Measurements from ENCODE around the gene ATF7.
A peak's percentile ranks its signal among the peaks of the same experiment; 100 is the strongest.
"Not testable (repeated sequence)": the region's sequence is repeated elsewhere in the genome, so short reads cannot be mapped to it uniquely, and the experiment has no call there.

The ATF7 gene

DNA sequence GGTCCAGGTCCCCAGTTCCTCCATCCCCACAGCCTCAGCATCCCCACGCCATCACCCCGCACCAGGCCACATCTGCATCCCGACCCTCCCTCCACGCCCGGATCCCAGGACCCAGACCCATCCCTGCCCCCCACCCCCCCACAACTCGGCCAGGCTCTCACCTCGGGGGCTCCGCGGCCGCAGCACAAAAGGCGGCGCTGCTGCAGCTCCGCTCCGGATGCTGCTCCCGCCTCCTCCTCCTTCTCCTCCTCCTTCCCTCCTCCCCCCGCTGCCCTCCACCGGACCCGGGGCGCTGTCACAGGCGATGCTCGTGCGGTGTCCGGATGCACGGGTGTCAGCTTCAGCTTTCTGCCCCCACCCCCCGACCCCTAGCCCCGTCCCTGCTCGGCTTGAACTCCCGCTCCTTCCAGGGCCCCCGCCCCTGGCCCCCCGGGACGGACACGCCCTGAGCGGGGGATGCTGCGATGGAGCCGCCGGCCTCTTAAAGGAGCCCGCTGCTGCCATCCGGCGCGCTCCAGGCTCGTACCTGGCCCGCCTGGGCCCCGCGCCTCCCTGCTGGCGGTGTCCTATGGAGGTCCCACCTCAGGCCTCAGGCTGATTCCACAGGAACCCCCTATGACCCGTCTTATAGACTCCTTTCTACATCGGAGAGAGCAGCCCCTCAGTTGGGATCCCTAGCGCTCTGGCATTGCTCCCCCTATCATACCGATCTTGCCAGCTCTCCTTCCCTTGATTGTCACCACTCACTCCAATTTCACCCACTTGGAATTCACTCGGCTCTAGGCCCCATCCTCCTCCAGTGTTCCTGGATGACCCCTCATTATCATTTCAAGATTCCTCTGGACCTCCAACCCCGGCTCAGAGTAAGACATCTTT, 126.7 kb downstream of the ATF7 start, which contains the start of gene MAP3K12:
MAP3K12 (minus strand) TSS at position 193 of the 876 bp plus-strand sequence. CDS start 12,067 bp downstream, outside the sequence.
- peak; percentile 73 for DNase-seq

DNA sequence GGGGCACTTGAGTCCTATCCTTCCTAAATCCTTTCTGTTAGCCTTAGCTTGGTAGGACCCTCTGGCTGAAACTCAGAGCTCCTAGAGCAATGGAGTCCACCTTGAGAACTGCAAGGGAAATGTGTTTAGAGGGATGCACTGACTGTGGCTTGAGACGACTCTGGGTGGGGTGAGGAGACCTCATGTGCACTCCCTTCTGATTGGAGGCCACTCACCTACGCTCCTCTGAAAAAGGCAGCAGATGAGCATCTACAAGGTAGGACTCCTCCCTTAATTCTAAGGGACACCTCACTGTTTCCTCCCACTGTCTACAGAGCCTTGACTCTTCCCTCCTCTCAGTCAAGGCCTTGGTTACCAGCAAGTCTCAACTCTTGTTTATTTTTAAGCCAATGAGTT, 127.9 kb downstream of the ATF7 start:
- no peak for DNase-seq

DNA sequence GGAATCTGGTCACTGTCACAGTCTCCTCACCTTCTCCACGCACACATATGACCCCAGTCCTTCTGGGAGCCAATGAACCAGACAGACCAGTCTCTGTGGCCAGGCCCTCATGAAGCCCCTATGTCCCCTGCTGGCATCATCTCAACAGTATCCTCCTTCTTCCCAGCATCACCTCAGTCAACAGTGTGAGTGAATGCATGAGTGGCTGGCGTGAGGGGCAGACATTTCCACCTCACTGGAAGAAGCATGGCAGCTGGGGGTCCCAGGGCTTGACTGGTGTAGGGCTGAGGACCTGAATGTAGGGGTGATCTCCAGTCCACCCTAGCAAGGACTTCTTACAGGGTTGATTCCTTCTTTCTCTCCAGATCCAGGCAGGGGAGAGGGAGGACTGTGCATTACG, 128.7 kb downstream of the ATF7 start:
- DNase-seq, result no peak

DNA sequence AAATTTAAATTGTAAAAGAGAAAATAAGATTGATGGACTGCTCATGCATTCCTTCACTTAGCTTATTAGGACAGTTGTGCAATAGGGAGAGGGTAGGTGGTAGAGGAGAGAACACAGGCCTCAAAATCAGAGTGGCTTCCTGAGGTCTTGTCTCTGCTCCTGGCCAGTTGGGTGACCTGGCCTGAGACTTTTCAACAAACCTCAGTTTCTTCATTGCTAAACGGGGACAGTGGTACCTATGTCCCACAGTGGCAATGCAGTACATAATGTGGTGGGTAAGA, 129.5 kb downstream of the ATF7 start:
- no peak for DNase-seq

DNA sequence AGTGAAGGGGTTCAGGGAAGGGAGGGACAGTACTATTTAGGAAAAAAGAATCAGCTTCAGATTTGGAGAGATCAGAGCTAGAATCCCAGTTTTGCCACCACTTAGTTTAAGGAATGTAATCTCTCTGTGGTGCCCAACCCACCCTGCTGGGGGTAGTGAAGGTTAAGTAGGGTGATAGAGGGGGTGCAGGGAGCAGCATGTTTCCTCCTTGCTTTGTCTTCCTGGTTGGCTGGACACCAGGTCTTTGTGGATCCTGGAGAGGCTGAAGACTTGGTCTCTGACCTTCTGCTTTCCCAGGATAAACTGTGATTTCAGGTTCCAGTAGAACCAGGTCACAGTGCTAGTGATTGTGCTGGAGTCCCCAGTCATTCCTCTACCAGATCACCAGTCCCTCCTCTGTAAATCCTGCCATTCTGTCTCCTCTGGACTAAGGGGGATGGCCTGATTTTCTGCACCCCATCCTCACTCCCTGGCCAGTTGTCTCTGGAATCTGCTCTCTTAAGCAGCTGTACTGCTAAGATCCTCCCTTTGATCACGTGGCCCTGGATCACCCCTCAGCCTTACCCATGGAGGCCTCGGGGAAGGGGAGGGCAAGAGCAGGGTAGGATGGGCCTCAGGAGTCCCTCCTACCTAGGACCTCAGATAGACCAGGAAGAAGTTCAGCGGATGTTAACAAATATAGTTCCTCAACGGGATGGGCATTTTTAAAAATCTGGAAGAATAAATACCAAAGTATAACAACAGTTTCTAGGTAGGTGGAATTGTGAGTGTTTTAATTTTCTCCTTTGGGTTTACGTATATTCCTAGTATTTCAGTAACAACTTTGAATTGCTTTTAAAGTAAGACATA, 130.1 kb downstream of the ATF7 start:
- DNase-seq, result no peak

DNA sequence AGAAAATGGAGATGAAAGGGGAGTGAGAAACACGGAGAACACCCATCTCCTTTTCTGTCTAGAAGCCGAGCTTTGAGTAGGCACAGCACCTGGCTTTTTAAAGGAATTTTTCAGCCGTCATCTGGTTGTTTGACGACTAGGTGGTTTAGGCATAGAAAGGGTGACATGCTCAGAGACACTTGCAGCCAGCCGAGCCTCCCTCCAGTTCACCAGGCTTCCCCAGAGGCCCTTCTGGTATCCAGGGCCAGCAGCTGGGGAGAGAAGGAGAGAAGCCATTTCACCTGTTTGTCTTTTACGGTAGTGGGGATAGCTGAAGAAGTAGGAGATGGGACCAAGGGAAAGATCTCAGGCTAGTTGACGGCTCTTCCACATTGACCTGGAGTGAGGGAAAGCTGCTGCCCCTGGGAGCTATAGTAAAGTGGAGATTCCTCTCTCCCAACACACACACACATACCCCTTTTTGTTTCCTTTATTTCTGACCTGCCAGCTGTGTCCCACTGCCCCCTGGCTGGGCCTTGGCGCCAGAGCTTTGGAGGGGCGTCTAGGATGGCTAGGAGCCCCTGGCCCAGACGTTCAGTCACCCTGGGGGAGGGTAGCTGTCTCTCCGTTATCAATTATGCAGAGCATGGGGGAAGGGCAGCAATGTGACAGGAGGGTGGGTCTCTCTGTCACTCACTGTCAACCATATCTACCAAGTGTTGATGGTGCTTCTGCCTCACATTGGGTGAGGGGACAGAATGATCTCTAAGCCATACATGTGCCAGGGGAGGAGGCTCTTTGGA, 132.4 kb downstream of the ATF7 start:
- no peak for DNase-seq

DNA sequence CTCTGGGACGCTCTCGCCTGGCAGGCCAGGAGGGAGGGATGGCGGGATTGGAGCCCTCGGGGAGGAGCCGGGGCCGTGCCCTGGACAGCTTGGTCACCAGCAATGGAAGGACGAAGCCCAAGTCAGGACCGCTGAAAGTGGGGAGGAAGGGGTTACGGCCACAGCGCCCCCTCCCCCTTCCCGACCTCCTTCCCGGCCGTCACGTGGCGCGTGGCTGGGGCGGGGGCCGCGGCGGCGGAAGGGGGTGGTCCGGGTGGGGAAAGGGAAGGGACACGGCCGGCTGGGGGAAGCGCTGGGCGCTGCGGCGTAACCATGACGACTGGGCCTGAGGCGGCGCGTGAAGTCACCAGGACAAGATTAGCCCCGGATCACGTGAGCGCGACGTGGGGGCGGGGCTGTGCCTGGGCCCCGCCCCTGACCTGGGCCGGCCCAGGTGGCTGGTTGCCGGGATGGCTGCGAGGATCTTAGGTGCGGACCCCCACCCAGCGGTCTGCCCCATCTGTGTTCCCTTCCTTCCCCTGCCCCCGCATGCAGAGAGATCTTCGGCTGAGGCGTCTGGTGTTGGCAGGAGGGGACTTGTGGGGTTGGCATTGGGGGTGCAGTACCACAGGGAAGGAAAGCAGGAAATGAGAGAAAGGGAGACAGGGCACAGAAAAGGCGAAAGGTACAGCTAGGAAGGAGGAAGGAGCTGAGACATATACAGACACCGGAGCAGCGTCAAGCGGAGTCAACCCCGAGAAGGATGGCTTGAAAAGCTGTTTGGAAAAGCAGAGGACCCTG, 133.2 kb downstream of the ATF7 start:
- DNase-seq, result peak; percentile 90

DNA sequence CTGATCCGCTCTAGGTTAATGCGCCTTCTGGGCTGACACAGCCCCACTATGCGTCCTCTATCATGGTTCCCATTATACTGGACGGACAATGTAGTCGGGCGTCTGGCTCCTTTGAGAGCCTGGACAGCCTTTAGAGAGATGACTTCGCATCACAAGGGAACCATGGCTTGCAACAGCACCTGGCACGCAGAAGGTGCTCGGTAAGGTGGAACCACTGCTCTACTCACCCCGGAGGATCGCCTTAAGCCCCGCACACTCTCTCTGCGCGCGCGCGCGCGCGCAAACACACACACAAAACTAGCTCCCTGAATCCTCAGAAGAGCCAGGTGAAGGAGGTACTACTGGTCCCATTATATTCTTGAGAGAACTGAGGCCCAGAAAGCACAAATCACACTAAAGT, 134.0 kb downstream of the ATF7 start:
- no peak for DNase-seq

DNA sequence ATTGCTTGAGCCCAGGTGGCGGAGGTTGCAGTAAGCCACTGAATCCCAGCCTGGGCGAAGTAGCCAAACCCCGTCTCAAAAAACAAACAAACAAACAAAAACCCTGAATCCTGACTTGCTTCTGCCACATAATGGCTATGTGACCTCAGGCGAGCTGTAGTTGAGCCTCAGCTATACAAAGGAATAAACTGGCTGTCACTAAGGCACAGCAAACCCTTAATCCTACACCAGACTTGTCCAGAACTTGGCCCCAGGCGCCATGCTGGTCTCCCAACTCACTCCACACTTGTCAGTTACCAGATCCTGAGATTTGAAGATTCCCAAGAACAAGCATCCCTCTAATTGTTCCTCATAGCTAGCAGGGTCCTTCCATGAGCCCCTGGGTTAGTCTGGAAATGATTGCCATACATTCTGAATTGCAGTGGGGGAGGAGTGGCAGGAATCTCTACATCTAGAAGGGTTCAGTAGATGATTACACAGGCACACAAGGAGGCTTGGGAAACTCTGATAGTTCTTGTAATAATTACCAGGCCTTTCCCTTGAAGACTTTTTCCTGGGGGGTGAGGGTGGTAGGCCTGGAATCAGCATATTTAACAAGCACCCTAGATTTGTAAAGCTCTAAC, 136.8 kb downstream of the ATF7 start:
- no peak for DNase-seq

DNA sequence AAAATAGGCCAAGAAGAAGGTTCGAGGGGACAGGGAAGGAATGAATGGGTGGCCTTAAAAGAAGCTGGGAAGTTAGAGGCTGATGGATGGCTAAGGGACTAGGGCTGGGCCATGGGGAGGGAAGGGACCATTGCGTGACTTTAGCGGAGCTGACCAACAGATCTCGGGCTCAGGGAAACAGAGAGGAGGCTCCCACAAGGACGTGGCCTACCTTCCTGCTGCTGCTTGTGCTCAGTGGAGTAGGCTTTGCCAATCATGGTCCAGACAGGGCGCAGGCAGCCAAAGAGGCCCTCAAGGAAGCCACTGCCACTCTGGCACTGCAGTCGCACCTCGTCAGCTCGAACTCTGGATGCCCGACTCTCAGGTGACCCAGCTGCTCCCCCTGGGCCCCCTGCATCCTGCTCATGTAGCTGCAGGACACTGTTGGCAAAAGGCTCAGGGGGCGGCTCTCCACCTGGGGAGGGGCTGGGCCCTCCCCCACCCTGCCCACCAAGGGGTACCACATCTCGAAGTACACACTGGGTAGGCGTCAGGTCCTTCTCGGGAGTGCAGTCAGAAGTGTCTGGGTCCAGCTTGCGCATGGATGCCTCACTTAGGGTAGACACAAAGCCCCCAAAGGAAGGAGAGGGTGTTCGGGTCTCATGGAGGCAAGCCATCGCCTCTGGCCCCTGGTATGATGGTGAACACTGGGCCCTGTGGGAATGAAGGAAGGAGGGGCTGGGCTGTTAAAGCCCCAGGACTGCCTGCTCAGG, 139.3 kb downstream of the ATF7 start:
- DNase-seq, result no peak

DNA sequence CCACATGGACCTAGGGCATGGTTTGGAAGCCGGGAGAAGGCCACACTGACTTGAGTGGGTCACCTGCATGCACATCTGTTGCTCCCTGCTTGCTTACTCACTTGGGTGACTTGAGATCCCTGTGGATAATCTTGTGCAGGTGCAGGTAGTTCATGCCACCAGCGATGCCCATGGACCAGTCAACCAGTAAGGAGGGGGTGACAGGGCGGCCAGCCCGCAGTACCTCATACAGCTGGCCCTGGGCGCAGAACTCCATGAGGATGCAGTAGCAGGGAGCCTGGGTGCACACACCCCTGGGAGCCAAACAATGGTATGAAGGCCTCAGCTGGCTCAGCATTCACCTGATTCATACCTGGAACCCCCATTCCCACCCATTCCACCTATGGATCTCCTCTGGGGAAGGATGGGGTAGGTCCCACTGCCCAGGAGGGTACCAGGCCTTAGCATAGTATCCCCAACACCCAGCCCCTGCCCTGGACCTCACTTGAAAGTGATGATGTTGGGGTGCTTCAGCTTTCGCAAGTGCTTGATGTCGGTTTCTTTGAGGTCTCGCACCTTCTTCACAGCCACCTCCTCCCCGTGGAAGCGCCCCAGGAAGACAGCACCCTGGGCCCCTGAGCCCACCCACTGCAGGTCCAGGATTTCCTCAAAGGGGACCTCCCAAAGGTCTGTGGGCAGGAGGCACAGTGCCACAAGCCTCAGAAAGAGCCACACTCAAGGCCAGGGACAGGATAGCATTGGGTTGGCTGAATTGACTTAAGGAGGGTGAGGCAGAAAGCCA, 140.0 kb downstream of the ATF7 start:
- no peak for DNase-seq

DNA sequence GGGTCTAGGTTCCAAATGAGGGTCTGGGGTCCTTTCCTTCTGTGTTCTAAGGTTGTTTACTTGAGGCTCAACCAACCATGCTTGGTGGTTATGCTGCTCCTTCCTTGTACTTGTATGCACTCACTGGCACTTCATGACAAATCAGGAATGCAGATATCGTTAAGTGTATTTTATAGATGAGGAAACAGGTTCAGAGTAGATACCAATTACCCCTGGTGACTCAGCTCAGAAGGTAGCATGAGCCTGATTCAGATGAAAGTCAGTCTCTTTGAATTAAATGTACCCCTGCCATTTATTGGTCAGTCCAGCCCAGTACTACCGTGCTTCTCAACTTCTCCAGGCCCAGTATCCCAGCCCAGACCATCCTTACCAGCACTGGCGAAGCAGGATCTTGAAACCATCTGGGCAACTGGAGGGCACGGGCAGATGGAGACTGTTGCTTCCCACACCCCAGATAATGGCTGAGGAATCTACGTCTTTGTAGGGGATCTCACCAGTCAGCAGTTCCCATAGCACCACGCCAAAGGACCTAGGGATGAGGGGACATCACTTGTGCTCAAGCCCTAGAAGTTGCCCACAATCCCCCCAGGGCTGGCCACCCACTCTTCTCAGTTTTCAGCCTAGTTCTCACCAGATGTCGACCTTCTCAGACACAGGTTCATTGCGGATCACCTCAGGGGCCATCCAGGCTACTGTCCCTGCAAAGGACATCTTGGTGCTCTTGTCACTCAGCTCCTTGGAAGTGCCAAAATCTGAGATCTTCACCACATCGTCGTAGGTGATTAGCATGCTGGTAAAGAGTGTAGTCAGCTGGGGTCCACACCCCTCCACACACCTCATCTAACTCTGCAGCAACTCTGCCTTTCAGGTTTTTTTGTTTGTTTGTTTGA, 141.3 kb downstream of the ATF7 start:
- no peak for DNase-seq

DNA sequence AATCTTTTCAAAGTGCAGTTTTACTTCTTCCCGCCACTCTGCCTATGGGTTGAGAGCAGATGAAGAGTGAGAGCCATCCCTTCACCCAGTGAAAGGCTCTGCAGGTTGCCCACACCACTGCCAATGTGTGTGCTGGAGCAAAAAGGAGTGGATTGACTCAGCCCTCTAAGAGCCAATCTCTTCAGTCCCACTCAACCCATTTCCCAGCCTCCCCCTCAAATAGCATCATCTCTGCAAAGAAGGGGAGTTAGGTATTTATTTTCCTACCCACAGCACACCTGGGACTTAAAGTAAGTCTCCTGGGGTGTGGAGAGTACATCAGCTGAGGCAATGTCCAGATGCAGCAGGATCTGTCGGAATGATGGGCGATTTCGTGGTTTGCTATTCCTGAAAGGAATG, 142.2 kb downstream of the ATF7 start:
- DNase-seq, result no peak

DNA sequence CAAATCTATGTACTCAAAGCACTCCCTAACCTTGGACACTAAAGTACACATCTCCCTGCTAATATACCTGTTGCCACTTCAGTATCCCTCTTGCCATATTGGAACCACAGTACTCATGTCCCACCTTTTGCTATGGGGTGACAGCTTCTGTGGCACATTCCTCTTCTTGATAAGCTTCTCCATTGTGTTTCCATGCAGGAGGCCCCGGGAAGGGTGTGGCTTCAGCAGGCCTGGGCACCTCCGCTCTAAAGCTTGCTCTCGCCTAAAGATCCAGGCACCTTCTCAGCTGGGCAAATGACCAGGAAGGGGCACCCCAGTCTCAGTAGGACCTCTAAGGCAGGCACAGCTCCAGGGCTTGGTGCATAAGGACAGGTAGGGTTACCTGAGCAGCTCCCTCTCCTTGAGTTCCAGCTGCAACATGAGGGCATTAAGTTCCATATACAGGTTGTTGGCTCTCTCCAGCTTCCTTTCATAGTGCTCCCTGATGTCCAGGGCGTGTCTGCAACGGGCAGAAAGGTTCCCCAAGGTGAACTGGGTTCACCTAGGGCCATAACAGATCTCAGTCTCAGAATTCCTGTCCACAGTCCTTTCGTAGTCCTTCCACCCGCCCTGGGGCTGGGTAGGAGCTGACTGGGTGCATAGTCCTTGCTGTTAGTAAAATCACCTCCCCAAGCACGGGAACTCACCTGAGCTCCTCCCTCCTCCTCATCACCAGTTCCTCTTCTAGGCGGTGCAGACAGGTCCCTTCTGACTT, 142.8 kb downstream of the ATF7 start:
- no peak for DNase-seq

DNA sequence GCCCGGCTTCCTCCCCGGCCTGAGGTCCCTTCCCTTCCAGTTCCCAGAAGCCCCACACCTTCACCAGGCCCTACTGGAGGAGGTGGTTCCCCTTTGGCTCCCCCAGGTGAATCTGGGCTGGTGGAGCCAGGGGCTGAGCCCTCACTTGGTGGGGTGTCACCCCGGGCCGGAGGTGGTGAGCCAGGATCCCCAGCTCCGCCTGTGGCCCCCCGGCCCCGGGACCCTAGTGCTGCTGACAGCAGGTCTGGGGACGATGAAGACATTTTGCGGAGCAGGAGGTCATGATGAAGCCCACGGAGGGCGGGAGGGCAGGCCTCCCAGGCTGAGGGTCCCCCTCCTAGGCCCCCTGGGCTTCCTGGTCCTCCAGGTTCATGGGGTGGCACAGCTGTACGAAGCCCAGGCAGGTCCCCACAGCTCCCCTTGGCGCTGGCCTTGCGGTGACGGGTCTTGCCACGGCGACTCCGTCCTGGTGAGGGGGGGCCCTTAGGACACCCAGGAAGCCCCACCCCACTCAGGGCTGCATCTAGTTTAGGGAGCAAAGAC, 143.5 kb downstream of the ATF7 start:
- DNase-seq, result no peak

DNA sequence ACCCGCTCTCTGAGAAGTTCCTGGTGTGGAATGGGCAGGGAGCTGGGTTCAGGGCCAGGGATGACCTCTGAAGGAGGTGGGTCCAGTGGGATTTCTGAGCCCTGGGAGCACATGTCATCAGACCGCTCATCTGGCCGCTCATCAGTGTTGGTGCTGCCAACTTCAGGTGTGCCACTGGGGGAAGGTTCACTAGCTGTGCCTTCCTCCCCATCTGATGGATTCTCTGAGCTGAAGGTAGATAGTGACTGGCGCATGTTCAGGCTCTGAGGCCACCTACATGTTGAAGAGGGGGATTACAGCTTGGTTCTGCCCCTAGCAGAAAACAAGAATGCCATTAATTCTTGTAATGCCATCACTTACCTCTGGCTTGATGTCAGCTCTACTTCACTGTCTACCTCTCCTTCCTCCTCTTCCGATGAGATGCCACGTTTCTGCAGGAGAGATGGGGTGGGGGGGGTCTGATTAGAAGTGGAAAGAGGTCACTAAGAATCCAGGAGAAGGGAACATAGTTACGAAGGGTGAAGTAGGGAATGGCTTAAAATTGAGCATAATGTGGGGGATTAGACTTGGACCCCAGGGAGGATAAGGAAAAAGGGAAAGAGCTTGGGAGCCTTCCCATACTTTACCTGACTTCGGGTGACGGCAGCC, 144.1 kb downstream of the ATF7 start:
- no peak for DNase-seq

DNA sequence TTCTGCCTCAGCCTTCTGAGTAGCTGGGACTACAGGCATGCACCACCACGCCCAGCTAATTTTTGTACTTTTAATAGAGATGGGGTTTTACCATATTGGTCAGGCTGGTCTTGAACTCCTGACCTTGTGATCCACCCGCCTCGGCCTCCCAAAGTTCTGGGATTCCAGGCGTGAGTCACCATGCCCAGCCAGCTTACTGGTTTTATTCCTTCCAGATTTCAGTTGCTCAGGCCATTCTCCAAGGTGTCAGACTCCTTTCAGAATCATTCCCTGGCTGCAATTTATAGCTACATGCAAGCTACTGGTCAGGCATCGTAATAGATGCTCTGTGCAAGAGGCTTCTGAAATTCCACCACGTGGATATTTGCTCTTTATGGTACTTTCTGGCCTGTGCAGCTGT, 144.7 kb downstream of the ATF7 start:
- not testable (repeated sequence) for DNase-seq
